Colonic mucosa (tissue), 4 donors: ENCODE results near the gene RBM45. TPM values are rescaled to one million over a fixed set of nuclear protein-coding genes. Genes with fewer than 3 reads are reported as not detected.

Experiments used
- DNase-seq: peaks from one replicate; pipeline ENCODE4 v3.0.0-alpha.2; 2020
- H3K27ac ChIP-seq: fragments of 200-600 bp; one replicate; pipeline ENCODE4 v1.8.0; 2021
- H3K27me3 ChIP-seq: fragments of 200-600 bp; one replicate; pipeline ENCODE4 v1.8.0; 2021
- H3K36me3 ChIP-seq: fragments of 200-600 bp; one replicate; pipeline ENCODE4 v1.8.0; 2021
- H3K4me1 ChIP-seq: fragments of 200-600 bp; one replicate; pipeline ENCODE4 v1.8.0; 2021; ENCODE audit warnings: mild to moderate bottlenecking
- H3K4me3 ChIP-seq: fragments of 200-600 bp; one replicate; pipeline ENCODE4 v1.8.0; 2021
- H3K9ac ChIP-seq, 2 donors: one replicate each; pipeline ENCODE4 v1.7.0; 2013; ENCODE audit warnings: control low read depth in 2 of 2, low read depth in 2 of 2, low read length in 2 of 2
- H3K9me3 ChIP-seq: fragments of 200-600 bp; one replicate; pipeline ENCODE4 v1.8.0; 2021
- CTCF ChIP-seq: fragments of 200-600 bp; IDR thresholded peaks from one replicate; pipeline ENCODE4 v1.8.0; 2022; ENCODE audit warnings: antibody characterized with exemption, mild to moderate bottlenecking
- intact Hi-C: fragments of 100-400 bp; cut with DNase I; formaldehyde crosslinking; loops from one replicate; pipeline ENCODE4 v1.14.1; 2022
- total RNA-seq, 2 donors: library from RNA; stranded (reverse); fragmentation: NEBNext Ultra II Directional in 1 of 2; extraction: Animal tissue kit (Norgen Biotek cat#: 25700) in 1 of 2; gene quantifications; one replicate each; pipeline ENCODE4 v1.2.1, GENCODE V29; 2021
- donor health status: healthy.
- donor health status: DM: no; HTN: no; CAD: no.
- donor health status: DM: no; HTN: no; CAD: no.

The RBM45 gene, protein sequence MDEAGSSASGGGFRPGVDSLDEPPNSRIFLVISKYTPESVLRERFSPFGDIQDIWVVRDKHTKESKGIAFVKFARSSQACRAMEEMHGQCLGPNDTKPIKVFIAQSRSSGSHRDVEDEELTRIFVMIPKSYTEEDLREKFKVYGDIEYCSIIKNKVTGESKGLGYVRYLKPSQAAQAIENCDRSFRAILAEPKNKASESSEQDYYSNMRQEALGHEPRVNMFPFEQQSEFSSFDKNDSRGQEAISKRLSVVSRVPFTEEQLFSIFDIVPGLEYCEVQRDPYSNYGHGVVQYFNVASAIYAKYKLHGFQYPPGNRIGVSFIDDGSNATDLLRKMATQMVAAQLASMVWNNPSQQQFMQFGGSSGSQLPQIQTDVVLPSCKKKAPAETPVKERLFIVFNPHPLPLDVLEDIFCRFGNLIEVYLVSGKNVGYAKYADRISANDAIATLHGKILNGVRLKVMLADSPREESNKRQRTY
- total RNA-seq, result 10 to 100 TPM; 12.1 to 12.7 TPM

DNA sequence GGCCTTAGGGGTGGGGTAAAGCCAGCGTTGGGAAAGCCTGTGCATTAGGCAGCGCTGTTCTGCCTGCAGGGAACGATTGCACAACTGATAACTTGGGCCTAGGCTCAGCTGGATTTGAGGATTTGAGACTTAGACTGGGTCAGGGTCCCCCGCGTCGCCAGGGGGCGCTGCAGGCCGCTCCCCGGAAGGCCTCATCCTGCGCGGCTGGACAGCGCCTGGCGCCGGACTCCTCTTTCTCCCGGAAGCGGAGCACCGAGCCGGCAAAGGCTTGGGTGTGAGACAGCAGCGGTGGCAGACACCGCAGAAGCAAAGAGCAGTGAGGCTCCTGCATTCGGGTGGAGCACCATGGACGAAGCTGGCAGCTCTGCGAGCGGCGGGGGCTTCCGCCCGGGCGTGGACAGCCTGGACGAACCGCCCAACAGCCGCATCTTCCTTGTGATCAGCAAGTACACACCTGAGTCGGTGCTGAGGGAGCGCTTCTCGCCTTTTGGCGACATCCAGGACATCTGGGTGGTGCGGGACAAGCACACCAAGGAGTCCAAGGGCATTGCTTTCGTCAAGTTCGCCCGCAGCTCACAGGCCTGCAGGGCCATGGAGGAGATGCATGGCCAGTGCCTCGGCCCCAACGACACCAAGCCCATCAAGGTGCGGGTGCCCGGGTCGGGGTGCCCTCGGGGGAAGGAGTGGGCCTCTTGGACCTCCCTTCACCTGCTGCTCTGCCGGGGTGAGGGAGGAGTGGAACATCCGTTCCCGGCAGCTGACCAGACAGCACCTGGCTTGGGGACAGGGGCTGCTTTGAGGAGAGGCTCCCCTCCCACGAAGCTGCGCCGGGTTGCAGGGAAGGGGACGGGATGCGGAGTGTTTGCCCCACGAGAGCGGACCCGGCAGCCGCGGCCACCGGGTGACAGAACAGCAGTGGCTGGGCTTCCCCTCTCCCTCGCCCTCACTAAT is at the start of gene RBM45:
TSS of gene RBM45 (plus strand) at position 236 of the 951 bp plus-strand sequence. CDS start at position 346, 110 bp downstream.
- DNase-seq, result peak; percentile 92
- H3K27me3 ChIP-seq, result no peaks in the 10 kb centered on the region
- peak within 1 kb of the TSS; percentile 83 for H3K27ac ChIP-seq
- H3K9ac ChIP-seq, result peak within 1 kb of the TSS; percentile 94 to 96
- H3K4me3 ChIP-seq, result peak within 1 kb of the TSS; percentile 96
- H3K9me3 ChIP-seq, result no peaks in the 10 kb centered on the region
- no peaks in the 10 kb centered on the region for H3K36me3 ChIP-seq
- H3K4me1 ChIP-seq, result peaks cover 4% of the 10 kb centered on the region
- intact Hi-C loops, result loop anchor here (5.0 kb wide), 2 partner anchors 130 to 305 kb away; no protein-coding TSS in a partner anchor
- peak; percentile 98 for TF ChIP-seq CTCF

DNA sequence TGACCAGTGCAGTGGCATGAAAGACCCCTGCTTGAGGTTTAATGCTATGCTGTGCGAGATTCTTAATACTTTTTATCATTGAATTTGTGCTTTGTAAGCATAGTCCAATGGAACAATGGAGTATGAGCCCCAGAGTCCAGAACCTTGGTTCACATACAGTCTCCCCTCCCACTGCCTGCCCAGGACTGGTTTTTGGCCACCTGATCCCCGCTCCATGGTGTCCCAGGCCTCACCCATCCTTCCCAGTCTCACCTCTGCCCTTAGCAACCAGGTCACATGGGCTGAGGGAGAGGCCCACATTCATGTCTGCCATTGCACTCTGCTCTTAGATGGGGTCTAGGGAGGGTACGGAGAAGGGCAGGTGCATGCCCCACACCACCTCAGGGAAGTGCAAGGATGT is 45.9 kb upstream of the RBM45 start:
- H3K27ac ChIP-seq, result no peak overlapping the region
- H3K9ac ChIP-seq, result no peak overlapping the region
- TF ChIP-seq CTCF, result no peak
- H3K9me3 ChIP-seq, result no peaks in the 10 kb centered on the region
- no peaks in the 10 kb centered on the region for H3K4me1 ChIP-seq
- no peak for DNase-seq
- no peaks in the 10 kb centered on the region for H3K27me3 ChIP-seq
- H3K4me3 ChIP-seq, result no peak overlapping the region
- intact Hi-C loops, result no loop called here
- H3K36me3 ChIP-seq, result no peaks in the 10 kb centered on the region

DNA sequence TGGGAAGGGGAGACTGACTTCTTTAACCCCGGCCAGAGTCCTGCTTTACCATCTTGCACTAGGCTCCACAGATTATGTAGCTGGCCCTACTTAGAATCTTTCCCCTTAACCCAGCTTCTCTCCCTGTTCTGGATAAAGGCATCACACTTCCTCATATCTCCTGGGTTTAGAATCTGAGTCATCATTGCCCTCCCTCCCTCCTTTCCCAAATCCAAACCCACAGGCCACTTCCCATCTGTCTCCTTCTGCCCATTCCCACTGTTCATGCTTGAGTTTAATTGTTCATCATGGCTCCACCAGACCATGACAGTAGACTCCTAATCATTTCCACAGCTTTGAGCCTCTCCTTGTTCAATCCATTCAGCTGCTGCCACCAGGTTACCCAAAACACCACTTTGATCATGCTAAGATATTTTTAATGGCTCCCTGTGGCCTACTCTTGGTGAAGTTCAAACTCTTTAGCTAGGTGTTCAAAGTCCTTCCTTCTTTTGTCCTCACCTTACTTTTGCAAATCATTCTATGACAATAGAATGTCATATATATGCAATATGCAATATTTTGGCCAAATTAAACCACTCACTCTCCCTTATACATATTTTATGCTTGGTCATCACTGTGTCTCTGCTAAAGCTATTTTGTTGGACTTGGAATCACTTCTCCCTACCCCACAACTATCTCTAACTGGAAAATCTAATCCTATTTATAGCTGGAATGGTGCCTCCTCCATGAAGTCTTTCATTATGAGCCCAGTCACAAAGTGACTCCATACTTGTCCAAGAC is 45.2 kb upstream of the RBM45 start:
- intact Hi-C loops, result no loop called here
- no peaks in the 10 kb centered on the region for H3K27me3 ChIP-seq
- no peak overlapping the region for H3K4me3 ChIP-seq
- H3K9me3 ChIP-seq, result no peaks in the 10 kb centered on the region
- no peaks in the 10 kb centered on the region for H3K4me1 ChIP-seq
- no peak overlapping the region for H3K9ac ChIP-seq
- no peak overlapping the region for H3K27ac ChIP-seq
- no peak for TF ChIP-seq CTCF
- DNase-seq, result no peak
- H3K36me3 ChIP-seq, result no peaks in the 10 kb centered on the region

DNA sequence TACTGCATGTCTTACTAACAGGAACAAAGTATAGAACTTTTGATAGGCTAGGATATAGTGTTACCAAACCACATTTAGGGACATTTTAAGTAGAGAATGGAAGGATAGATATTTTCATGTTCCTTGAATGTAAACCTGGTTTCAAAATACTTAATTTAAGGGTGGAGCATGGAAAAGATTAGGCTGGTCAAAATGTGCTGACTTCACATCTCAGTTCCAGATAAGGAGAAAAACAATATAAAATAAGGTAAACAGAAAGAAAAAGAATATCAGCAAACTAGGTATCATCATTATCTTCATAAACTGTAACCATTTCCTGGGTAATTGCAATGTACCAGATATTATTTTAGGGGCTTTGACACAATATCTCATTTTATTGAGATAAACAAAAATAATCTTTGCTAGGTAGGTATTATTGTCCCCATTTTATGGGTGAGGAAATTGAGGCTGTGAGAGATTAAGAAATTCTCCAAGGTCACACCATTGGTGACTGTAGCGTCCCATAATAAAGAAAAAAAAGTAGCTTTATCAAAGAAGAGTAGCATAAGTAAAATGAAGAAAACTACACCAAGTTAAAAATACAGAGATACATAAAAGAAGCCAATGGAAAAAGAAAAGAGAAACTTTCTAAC is 43.3 kb upstream of the RBM45 start:
- Histone ChIP-seq H3K4me1 (no peaks in the 10 kb centered on the region), H3K27me3 (no peaks in the 10 kb centered on the region), H3K9ac (no peak overlapping the region), H3K36me3 (no peaks in the 10 kb centered on the region), H3K9me3 (no peaks in the 10 kb centered on the region), H3K4me3 (no peak overlapping the region), H3K27ac (no peak overlapping the region)
- intact Hi-C loops, result no loop called here
- no peak for DNase-seq
- TF ChIP-seq CTCF, result no peak
